IPS-20b (cell line): ENCODE data around the gene B4GALT5.
A peak's percentile ranks its signal among the peaks of the same experiment; 100 is the strongest.

Experiments used
- H3K27ac ChIP-seq: one replicate; pipeline ENCODE4 v1.5.1; 2013; ENCODE audit warnings: low read length
- H3K27me3 ChIP-seq: 2 replicates; pipeline ENCODE4 v1.6.1; 2013; ENCODE audit warnings: mild to moderate bottlenecking, low read length, inconsistent platforms; ENCODE audit not compliant: insufficient read depth
- H3K36me3 ChIP-seq: 2 replicates; pipeline ENCODE4 v1.6.1; 2013; ENCODE audit warnings: low read depth, mild to moderate bottlenecking, inconsistent platforms, low read length, moderate library complexity; ENCODE audit not compliant: insufficient read depth
- H3K4me1 ChIP-seq: 2 replicates; pipeline ENCODE4 v1.6.1; 2013; ENCODE audit warnings: mild to moderate bottlenecking, control low read depth, inconsistent platforms, low read length, moderate library complexity; ENCODE audit not compliant: insufficient read depth
- H3K4me3 ChIP-seq: 2 replicates; pipeline ENCODE4 v1.5.1; 2013; ENCODE audit warnings: mild to moderate bottlenecking, low read length, inconsistent platforms
- H3K9ac ChIP-seq: 2 replicates; pipeline ENCODE4 v1.6.1; 2013; ENCODE audit warnings: low read depth, mild to moderate bottlenecking, inconsistent platforms, low read length, moderate library complexity
- H3K9me3 ChIP-seq: 2 replicates; pipeline ENCODE4 v1.6.1; 2013; ENCODE audit warnings: mild to moderate bottlenecking, low read depth, low read length, inconsistent platforms; ENCODE audit not compliant: insufficient read depth

The B4GALT5 gene

GRCh38 chr20:49698477-49698876, 15.2 kb downstream of the B4GALT5 start:
- H3K4me3 ChIP-seq, result no peak overlapping the region
- peaks cover 54% of the 10 kb centered on the region for H3K4me1 ChIP-seq
- H3K27me3 ChIP-seq, result no peaks in the 10 kb centered on the region
- H3K27ac ChIP-seq, result no peak overlapping the region
- no peaks in the 10 kb centered on the region for H3K36me3 ChIP-seq
- no peaks in the 10 kb centered on the region for H3K9me3 ChIP-seq
- H3K9ac ChIP-seq, result no peak overlapping the region

- peaks cover 55% of the 10 kb centered on the region for H3K4me1 ChIP-seq
- H3K27ac ChIP-seq, result no peak overlapping the region
- H3K9ac ChIP-seq, result no peak overlapping the region
- no peak overlapping the region for H3K4me3 ChIP-seq
- no peaks in the 10 kb centered on the region for H3K27me3 ChIP-seq
- no peaks in the 10 kb centered on the region for H3K9me3 ChIP-seq
- H3K36me3 ChIP-seq, result no peaks in the 10 kb centered on the region
Measured at GRCh38 chr20:49697071-49697470, 16.6 kb downstream of the B4GALT5 start.

- Histone ChIP-seq H3K9ac (no peak overlapping the region), H3K4me1 (peaks cover 53% of the 10 kb centered on the region), H3K36me3 (no peaks in the 10 kb centered on the region), H3K9me3 (no peaks in the 10 kb centered on the region), H3K27me3 (no peaks in the 10 kb centered on the region), H3K27ac (no peak overlapping the region), H3K4me3 (no peak overlapping the region)
Measured at GRCh38 chr20:49696594-49696993, 17.1 kb downstream of the B4GALT5 start.

DNA sequence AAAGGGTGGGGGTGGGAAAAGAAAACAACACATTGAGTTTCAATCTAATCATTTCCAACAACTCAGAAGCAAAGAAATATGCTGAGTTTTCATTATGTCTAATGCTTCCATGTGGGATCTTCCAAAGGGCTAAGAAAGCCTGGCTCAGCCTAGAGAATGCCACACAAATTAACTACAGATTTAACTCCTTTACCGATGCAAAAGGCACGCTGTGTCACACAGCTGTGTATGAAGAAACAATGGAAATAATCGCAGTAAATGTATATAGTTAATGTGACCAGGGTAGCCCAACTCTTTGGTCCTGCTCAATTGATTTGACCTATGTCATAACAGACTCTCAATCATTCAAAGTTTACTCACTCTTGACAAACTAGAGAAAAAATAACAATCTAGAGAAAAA, 17.8 kb downstream of the B4GALT5 start:
- no peak overlapping the region for H3K9ac ChIP-seq
- no peaks in the 10 kb centered on the region for H3K27me3 ChIP-seq
- no peak overlapping the region for H3K4me3 ChIP-seq
- H3K4me1 ChIP-seq, result peaks cover 52% of the 10 kb centered on the region
- no peak overlapping the region for H3K27ac ChIP-seq
- H3K36me3 ChIP-seq, result no peaks in the 10 kb centered on the region
- no peaks in the 10 kb centered on the region for H3K9me3 ChIP-seq

GRCh38 chr20:49694450-49695071, 19.1 kb downstream of the B4GALT5 start:
- Histone ChIP-seq H3K4me3 (no peak overlapping the region), H3K36me3 (no peaks in the 10 kb centered on the region), H3K9ac (no peak overlapping the region), H3K4me1 (peaks cover 46% of the 10 kb centered on the region), H3K27me3 (no peaks in the 10 kb centered on the region), H3K9me3 (no peaks in the 10 kb centered on the region), H3K27ac (peak overlapping the region; percentile 56)

DNA sequence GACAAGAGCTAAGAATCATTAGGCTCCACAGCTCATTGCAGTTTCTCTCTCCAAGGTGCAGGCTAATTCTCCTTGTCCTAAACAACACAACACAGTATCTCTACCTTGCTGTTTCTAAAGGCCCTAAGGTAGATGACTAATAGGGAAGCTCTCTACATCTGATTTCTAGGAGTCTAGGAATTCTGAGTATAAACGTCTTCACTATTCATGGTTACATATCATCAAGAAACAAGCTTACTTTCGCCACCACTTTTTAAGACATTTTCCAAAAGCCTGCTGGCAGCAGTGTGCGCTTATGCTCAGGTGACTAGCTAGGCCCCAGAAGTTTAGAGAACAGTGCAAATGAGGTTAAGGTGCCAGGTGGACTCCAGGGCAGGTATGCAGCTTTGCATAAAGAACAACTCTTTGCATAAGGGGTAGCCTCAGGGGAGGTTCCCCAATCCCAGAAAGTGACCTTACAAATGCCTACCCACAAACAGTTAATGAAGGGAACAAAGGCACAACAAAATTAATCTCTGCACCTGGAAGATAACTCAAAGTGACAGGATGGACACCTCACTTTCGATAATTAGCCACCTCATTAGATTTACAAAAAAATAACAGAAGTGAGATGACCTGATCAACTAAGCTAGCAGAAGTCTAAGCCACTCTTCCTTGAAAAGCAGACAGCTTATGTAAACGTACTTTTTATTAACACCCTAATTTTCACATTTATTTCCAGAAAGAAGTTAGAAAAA, 20.1 kb downstream of the B4GALT5 start:
- Histone ChIP-seq H3K4me1 (peaks cover 51% of the 10 kb centered on the region), H3K27me3 (no peaks in the 10 kb centered on the region), H3K9me3 (no peaks in the 10 kb centered on the region), H3K27ac (peak overlapping the region; percentile 56), H3K9ac (no peak overlapping the region), H3K36me3 (no peaks in the 10 kb centered on the region), H3K4me3 (no peak overlapping the region)

DNA sequence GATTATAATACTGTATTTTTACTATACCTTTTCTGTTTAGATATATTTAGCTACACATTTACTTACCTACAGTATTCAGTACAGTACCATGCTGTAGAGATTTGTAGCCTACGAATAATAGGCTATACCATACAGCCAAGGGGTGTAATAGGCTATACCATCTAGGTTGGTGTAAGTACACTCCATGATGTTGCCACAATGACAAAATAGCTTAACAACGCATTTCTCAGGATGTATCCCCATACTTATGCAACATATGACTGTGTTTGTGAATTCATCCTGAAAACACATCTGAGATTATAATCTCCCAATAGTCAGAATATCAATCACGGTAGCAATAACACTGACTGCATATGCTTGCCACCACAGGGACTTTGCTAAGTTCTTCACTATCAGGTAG, 20.7 kb downstream of the B4GALT5 start:
- peaks cover 57% of the 10 kb centered on the region for H3K4me1 ChIP-seq
- no peak overlapping the region for H3K4me3 ChIP-seq
- no peaks in the 10 kb centered on the region for H3K27me3 ChIP-seq
- no peaks in the 10 kb centered on the region for H3K9me3 ChIP-seq
- H3K9ac ChIP-seq, result no peak overlapping the region
- no peaks in the 10 kb centered on the region for H3K36me3 ChIP-seq
- H3K27ac ChIP-seq, result no peak overlapping the region

DNA sequence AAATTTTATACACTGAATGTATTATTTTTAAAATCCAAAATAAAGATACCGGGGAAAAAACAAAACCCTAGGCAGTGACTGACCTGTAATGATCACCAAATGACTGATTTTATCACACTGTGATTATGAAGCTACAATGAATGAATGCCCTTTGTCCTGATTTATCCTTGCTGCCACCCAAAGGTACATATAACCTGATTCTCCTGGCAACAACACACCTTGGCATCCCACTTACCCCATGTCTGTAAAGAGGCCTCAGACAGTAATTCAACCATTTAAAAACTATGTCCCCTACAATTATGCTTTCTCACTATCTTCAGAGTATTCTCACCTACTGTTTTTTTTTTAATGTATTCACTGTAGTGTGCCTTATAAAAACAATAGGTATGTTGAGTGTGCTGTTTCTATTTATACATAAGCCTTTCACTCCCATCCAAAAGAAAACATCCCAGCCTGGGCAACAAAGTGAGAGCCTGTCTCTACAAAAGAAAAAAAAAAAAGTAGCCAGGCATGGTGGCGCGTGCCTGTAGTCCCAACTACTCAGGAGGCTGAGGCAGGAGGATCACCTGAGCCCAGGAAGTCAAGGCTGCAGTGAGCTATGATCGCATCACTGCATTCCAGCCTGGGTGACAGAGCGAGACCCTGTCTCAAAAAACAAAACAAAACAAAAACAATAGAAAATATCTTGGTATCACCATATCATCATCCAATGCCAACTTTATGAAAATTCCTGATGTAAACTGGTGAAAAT, 21.7 kb downstream of the B4GALT5 start:
- Histone ChIP-seq H3K4me3 (no peak overlapping the region), H3K36me3 (no peaks in the 10 kb centered on the region), H3K9me3 (no peaks in the 10 kb centered on the region), H3K9ac (no peak overlapping the region), H3K27ac (no peak overlapping the region), H3K4me1 (peaks cover 58% of the 10 kb centered on the region), H3K27me3 (no peaks in the 10 kb centered on the region)

DNA sequence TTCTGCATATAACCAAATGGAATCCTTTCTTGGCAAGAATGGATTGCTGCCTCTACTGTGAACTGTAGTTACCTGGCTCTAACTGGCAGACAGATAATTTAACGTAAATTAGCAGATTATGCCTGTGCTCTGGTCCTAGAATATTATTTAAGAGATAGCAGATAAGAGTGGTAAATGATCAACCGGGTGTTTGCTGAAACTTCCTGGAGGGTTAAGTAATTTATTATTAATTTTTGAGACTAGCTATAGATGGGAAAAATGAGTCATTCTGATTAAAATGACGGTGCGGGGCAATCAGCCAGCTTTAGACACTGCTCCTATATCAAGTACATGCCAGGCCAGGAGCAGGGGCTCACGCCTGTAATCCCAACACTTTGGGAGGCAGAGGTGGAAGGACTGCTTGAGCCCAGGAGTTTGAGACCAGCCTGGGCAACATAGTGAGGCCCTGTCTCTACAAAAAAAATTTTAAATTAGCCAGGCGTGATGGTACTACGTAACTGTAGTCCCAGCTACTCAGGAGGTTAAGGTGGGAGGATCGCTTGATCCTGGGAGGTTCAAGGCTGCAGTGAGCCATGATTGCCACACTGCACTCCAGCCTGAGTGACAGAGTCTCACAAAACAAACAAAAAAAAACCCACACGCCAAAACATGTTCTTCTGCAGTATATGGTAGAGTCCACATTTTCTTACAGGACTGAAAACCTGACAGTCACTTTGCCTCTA, 22.6 kb downstream of the B4GALT5 start:
- no peaks in the 10 kb centered on the region for H3K9me3 ChIP-seq
- H3K27me3 ChIP-seq, result no peaks in the 10 kb centered on the region
- H3K27ac ChIP-seq, result no peak overlapping the region
- peaks cover 53% of the 10 kb centered on the region for H3K4me1 ChIP-seq
- no peak overlapping the region for H3K9ac ChIP-seq
- no peak overlapping the region for H3K4me3 ChIP-seq
- no peaks in the 10 kb centered on the region for H3K36me3 ChIP-seq

- peaks cover 39% of the 10 kb centered on the region for H3K4me1 ChIP-seq
- H3K27ac ChIP-seq, result no peak overlapping the region
- H3K36me3 ChIP-seq, result no peaks in the 10 kb centered on the region
- peak overlapping the region; percentile 17; the same call in 1 of the 2 replicates for H3K4me3 ChIP-seq
- no peak overlapping the region for H3K9ac ChIP-seq
- H3K27me3 ChIP-seq, result no peaks in the 10 kb centered on the region
- no peaks in the 10 kb centered on the region for H3K9me3 ChIP-seq
Measured at GRCh38 chr20:49687595-49688567, 25.8 kb downstream of the B4GALT5 start.

DNA sequence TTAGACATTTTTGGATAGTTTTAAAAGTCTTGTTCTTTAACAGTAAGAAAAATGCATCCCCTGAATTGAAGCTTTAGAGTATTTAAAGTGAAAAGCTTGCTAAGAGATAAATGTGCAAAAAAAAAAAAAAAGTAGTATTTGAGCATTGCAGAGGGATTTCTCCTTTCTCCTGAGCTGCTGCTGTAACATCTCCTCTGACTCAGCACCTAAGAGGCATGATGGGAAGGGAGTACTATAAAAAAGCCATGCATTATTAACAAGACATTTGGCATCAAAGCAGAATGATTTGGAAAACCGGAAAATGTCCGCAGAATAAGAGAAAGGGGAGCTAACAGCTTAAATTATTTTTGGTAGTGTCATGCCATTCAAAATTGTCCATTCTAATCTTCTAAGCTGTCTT, 27.9 kb downstream of the B4GALT5 start:
- no peaks in the 10 kb centered on the region for H3K9me3 ChIP-seq
- peaks cover 34% of the 10 kb centered on the region for H3K4me1 ChIP-seq
- H3K4me3 ChIP-seq, result no peak overlapping the region
- H3K9ac ChIP-seq, result no peak overlapping the region
- H3K36me3 ChIP-seq, result no peaks in the 10 kb centered on the region; the same call in 1 of the 2 replicates
- H3K27me3 ChIP-seq, result no peaks in the 10 kb centered on the region
- H3K27ac ChIP-seq, result no peak overlapping the region
